H9 (cell line): ENCODE data around the gene CCDC127. TPM values are rescaled to one million over a fixed set of nuclear protein-coding genes. Genes with fewer than 3 reads are reported as not detected.

Source experiments
- DNase-seq: peaks from one replicate; pipeline ENCODE4 v3.0.0-alpha.2; 2017
- H2AFZ ChIP-seq: one replicate; pipeline ENCODE4 v1.6.1; 2013; ENCODE audit warnings: mild to moderate bottlenecking, low read length, control low read depth, moderate library complexity
- H2AK5ac ChIP-seq: 2 replicates; pipeline ENCODE4 v1.6.1; 2013; ENCODE audit warnings: low read length, control low read depth, mixed read lengths; ENCODE audit not compliant: insufficient read length
- H2BK120ac ChIP-seq: one replicate; pipeline ENCODE4 v1.6.1; 2013; ENCODE audit warnings: low read depth, mild to moderate bottlenecking, low read length, control low read depth, inconsistent platforms; ENCODE audit not compliant: poor library complexity, severe bottlenecking
- H2BK12ac ChIP-seq: 2 replicates; pipeline ENCODE4 v1.6.1; 2013; ENCODE audit warnings: low read length, control low read depth, mixed read lengths, low read depth; ENCODE audit not compliant: insufficient read length
- H2BK15ac ChIP-seq: 2 replicates; pipeline ENCODE4 v1.6.1; 2013; ENCODE audit warnings: low read depth, low read length, control low read depth
- H2BK20ac ChIP-seq: one replicate; pipeline ENCODE4 v1.6.1; 2013; ENCODE audit warnings: low read depth, mild to moderate bottlenecking, low read length, control low read depth, inconsistent platforms; ENCODE audit not compliant: poor library complexity, severe bottlenecking
- H2BK5ac ChIP-seq: 2 replicates; pipeline ENCODE4 v1.6.1; 2013; ENCODE audit warnings: low read length, control low read depth, mixed read lengths; ENCODE audit not compliant: insufficient read length
- H3K14ac ChIP-seq: 2 replicates; pipeline ENCODE4 v1.6.1; 2013; ENCODE audit warnings: low read length, control low read depth; ENCODE audit not compliant: insufficient read depth
- H3K18ac ChIP-seq: 2 replicates; pipeline ENCODE4 v1.6.1; 2013; ENCODE audit warnings: low read depth, mild to moderate bottlenecking, mixed read lengths, low read length, control low read depth; ENCODE audit not compliant: insufficient read length
- H3K23ac ChIP-seq: 2 replicates; pipeline ENCODE4 v1.6.1; 2013; ENCODE audit warnings: low read length, control low read depth, mixed read lengths, low read depth; ENCODE audit not compliant: insufficient read length
- H3K23me2 ChIP-seq: 2 replicates; pipeline ENCODE4 v1.6.1; 2013; ENCODE audit warnings: low read depth, mild to moderate bottlenecking, mixed read lengths, low read length, control low read depth; ENCODE audit not compliant: insufficient read length, poor library complexity, severe bottlenecking
- H3K27ac ChIP-seq: 2 replicates; pipeline ENCODE4 v1.5.1; 2013; ENCODE audit warnings: low read length, control low read depth, mixed read lengths, low read depth; ENCODE audit not compliant: insufficient read length
- H3K27me3 ChIP-seq: 2 replicates; pipeline ENCODE4 v1.6.1; 2013; ENCODE audit warnings: low read length, control low read depth, inconsistent platforms; ENCODE audit not compliant: insufficient read depth
- H3K4ac ChIP-seq: 2 replicates; pipeline ENCODE4 v1.6.1; 2013; ENCODE audit warnings: low read depth, mild to moderate bottlenecking, control low read depth, inconsistent platforms, low read length, moderate library complexity
- H3K4me1 ChIP-seq: 2 replicates; pipeline ENCODE4 v1.6.1; 2013; ENCODE audit warnings: low read length, control low read depth, inconsistent platforms; ENCODE audit not compliant: insufficient read depth
- H3K4me2 ChIP-seq: 2 replicates; pipeline ENCODE4 v1.6.1; 2013; ENCODE audit warnings: low read length, control low read depth, mixed read lengths; ENCODE audit not compliant: insufficient read length, insufficient read depth
- H3K56ac ChIP-seq: 2 replicates; pipeline ENCODE4 v1.6.1; 2013; ENCODE audit warnings: low read depth, mild to moderate bottlenecking, mixed read lengths, low read length, control low read depth; ENCODE audit not compliant: insufficient read length
- H3K79me1 ChIP-seq: 2 replicates; pipeline ENCODE4 v1.6.1; 2013; ENCODE audit warnings: low read depth, mild to moderate bottlenecking, moderate library complexity, low read length, control low read depth, inconsistent platforms; ENCODE audit not compliant: insufficient read depth, poor library complexity, severe bottlenecking
- H3K79me2 ChIP-seq: 2 replicates; pipeline ENCODE4 v1.6.1; 2013; ENCODE audit warnings: low read length, control low read depth, inconsistent platforms; ENCODE audit not compliant: insufficient read depth
- H3K9ac ChIP-seq: 2 replicates; pipeline ENCODE4 v1.6.1; 2013; ENCODE audit warnings: low read length, control low read depth, mixed read lengths; ENCODE audit not compliant: insufficient read length; ENCODE audit errors: extremely low read depth
- H3K9me3 ChIP-seq: one replicate; pipeline ENCODE4 v1.6.1; 2013; ENCODE audit warnings: low read depth, low read length, inconsistent platforms; ENCODE audit not compliant: control insufficient read depth
- H3T11ph ChIP-seq: one replicate; pipeline ENCODE4 v1.6.1; 2013; ENCODE audit warnings: mild to moderate bottlenecking, low read length, control low read depth, inconsistent platforms
- H4K20me1 ChIP-seq: one replicate; pipeline ENCODE4 v1.6.1; 2013; ENCODE audit not compliant: control insufficient read depth, insufficient read length, insufficient read depth
- H4K5ac ChIP-seq: 2 replicates; pipeline ENCODE4 v1.6.1; 2013; ENCODE audit warnings: low read depth, mild to moderate bottlenecking, mixed read lengths, low read length, control low read depth; ENCODE audit not compliant: insufficient read length
- H4K8ac ChIP-seq: replicated peaks from 2 replicates; pipeline ENCODE4 v1.6.1; 2013; ENCODE audit warnings: low read length, control low read depth, mixed read lengths, low read depth; ENCODE audit not compliant: insufficient read length
- H4K91ac ChIP-seq: 2 replicates; pipeline ENCODE4 v1.6.1; 2013; ENCODE audit warnings: low read depth, mild to moderate bottlenecking, moderate library complexity, mixed read lengths, low read length, control low read depth; ENCODE audit not compliant: insufficient read length
- H3K27ac Mint-ChIP-seq, 3 experiments: 2 replicates in 2 of 3; 3 replicates in 1 of 3; pipeline ENCODE4 v1.8.0; 2020 to 2021; ENCODE audit warnings: mixed read lengths in 3 of 3, mild to moderate bottlenecking in 1 of 3, moderate library complexity in 1 of 3
- H3K27me3 Mint-ChIP-seq: 2 replicates; pipeline ENCODE4 v1.8.0; 2021; ENCODE audit warnings: low read depth, mild to moderate bottlenecking, moderate library complexity, mixed read lengths
- H3K36me3 Mint-ChIP-seq, 3 experiments: 2 replicates in 2 of 3; 3 replicates in 1 of 3; pipeline ENCODE4 v1.8.0; 2020 to 2021; ENCODE audit warnings: low read depth in 3 of 3, mixed read lengths in 3 of 3; ENCODE audit not compliant: insufficient read depth in 1 of 3
- H3K4me1 Mint-ChIP-seq, 2 experiments: 2 replicates each; pipeline ENCODE4 v1.8.0; 2020; ENCODE audit warnings: mixed read lengths in 2 of 2
- H3K4me3 Mint-ChIP-seq, 2 experiments: 2 replicates in 1 of 2; 3 replicates in 1 of 2; pipeline ENCODE4 v1.8.0; 2020 to 2021; ENCODE audit warnings: mild to moderate bottlenecking in 2 of 2, mixed read lengths in 2 of 2, moderate library complexity in 1 of 2
- H3K9me3 Mint-ChIP-seq, 2 experiments: 2 replicates in 1 of 2; 3 replicates in 1 of 2; pipeline ENCODE4 v1.8.0; 2020; ENCODE audit warnings: mild to moderate bottlenecking in 2 of 2, mixed read lengths in 2 of 2, moderate library complexity in 1 of 2
- WGBS: extraction: QIAGEN DNeasy Blood & Tissue Kit; methylation state at CpG from one replicate; pipeline ENCODE4 v1.1.7; 2013; ENCODE audit warnings: missing lambda C conversion rate, low lambda C conversion rate, mixed read lengths; ENCODE audit not compliant: insufficient read length; ENCODE audit errors: extremely low coverage; 5-methylcytosine and 5-hydroxymethylcytosine counted together
- total RNA-seq: library from RNA; stranded (reverse); gene quantifications from 2 replicates; pipeline ENCODE4 v1.2.1, GENCODE V29; 2021
- TF ChIP-seq, protein P1 (sequence below): fragments of 200-600 bp; sonication (generic); conservative IDR thresholded peaks from 3 replicates; pipeline ENCODE4 v1.8.0; 2021; ENCODE audit warnings: antibody characterized with exemption, mild to moderate bottlenecking

CCDC127 gene
- total RNA-seq, 1 experiment from 2014 or later, result 9.0 TPM

DNA sequence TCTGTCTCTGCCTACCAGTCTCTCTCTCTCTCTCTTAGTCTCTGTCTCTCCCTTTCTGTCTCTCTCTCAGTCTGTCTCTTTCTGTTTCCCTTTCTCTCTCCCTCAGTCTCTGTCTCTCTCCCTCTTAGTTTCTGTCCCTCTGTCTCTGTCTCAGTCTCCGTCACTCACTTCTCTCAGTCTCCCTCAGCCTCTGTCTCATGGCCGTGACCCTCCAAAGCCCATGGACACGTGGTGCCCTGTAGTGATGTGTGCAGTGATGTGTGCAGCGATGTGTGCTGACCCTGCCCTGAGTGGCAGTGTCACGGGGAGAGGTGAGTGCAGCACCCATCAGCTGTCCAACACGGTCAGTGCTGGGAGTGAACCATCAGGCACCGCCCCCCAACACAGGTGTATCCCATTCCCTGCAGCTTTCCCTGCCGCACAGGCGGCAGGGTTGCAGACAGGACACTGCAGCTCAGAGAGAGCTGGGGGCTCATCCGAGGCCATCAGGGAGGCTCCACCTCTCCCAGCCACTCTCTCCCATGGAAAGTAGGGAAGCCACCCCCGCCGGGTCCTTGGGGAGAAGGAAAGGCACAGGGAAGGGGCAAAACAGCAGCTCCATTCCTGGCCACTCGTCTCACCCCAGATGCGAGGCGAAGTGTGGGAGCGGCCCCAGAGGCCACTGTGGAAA is 27.5 kb downstream of the CCDC127 start:
- TF ChIP-seq, protein P1, sequence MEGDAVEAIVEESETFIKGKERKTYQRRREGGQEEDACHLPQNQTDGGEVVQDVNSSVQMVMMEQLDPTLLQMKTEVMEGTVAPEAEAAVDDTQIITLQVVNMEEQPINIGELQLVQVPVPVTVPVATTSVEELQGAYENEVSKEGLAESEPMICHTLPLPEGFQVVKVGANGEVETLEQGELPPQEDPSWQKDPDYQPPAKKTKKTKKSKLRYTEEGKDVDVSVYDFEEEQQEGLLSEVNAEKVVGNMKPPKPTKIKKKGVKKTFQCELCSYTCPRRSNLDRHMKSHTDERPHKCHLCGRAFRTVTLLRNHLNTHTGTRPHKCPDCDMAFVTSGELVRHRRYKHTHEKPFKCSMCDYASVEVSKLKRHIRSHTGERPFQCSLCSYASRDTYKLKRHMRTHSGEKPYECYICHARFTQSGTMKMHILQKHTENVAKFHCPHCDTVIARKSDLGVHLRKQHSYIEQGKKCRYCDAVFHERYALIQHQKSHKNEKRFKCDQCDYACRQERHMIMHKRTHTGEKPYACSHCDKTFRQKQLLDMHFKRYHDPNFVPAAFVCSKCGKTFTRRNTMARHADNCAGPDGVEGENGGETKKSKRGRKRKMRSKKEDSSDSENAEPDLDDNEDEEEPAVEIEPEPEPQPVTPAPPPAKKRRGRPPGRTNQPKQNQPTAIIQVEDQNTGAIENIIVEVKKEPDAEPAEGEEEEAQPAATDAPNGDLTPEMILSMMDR, result no peak
- Histone ChIP-seq H2AFZ (no peak overlapping the region), H2BK5ac (no peak overlapping the region), H4K5ac (no peak overlapping the region), H3K4me2 (no peak overlapping the region), H4K20me1 (no peaks in the 10 kb centered on the region), H3K23me2 (no peaks in the 10 kb centered on the region), H2BK20ac (no peak overlapping the region), H4K8ac (no peak overlapping the region), H3K18ac (no peak overlapping the region), H4K91ac (no peak overlapping the region), H3K14ac (no peak overlapping the region; the same call in 1 of the 2 replicates), H2AK5ac (no peak overlapping the region), H3K23ac (no peak overlapping the region), H2BK15ac (no peak overlapping the region), H2BK120ac (no peak overlapping the region), H3K79me1 (no peaks in the 10 kb centered on the region), H3K27me3 (no peaks in the 10 kb centered on the region), H2BK12ac (no peak overlapping the region), H3K79me2 (no peaks in the 10 kb centered on the region), H3K9me3 (no peaks in the 10 kb centered on the region), H3K9ac (no peak overlapping the region), H3K4me1 (0 out of 2 replicates have a peak, but pooled peaks cover 3% of the 10 kb centered on the region), H3K27ac (no peak overlapping the region), H3K4ac (no peak overlapping the region), H3T11ph (no peak overlapping the region), H3K56ac (no peak overlapping the region)
- no CpG with 5 or more reads among the region's 16 CpGs for WGBS
- peaks cover 9 to 13% of the 10 kb centered on the region in 2 experiments for H3K4me1 Mint-ChIP-seq
- H3K9me3 Mint-ChIP-seq, result no peaks in the 10 kb centered on the region
- H3K27me3 Mint-ChIP-seq, result peaks cover 9% of the 10 kb centered on the region
- no peaks in the 10 kb centered on the region for H3K36me3 Mint-ChIP-seq
- no peak for DNase-seq
- no peak overlapping the region for H3K27ac Mint-ChIP-seq
- no peak overlapping the region for H3K4me3 Mint-ChIP-seq
